HepG2 (cell line): ENCODE data around the gene PALM2AKAP2. TPM values are rescaled to one million over a fixed set of nuclear protein-coding genes. Genes with fewer than 3 reads are reported as not detected.
"Not testable (repeated sequence)": the region's sequence is repeated elsewhere in the genome, so short reads cannot be mapped to it uniquely, and the experiment has no call there.

Experiments used
- ATAC-seq: fragments of 200-7000 bp; cut with Tn5 transposase; 3 replicates; pipeline ENCODE4 v1.9.1; 2020; ENCODE audit warnings: mild to moderate bottlenecking, moderate library complexity
- BruUV-seq: library from RNA; stranded (reverse); fragments of 400-500 nt; replicated peaks from 2 replicates; lab custom pipeline; 2021; lab: Mats Ljungman, UMichigan
- CTCF ChIA-PET: fragments of 300-600 bp; formaldehyde crosslinking; extraction: SDS; loops from one replicate; lab custom pipeline; 2021; ENCODE audit warnings: low total read pairs, inconsistent platforms, low intra/inter-chr PET ratio; lab: Yijun Ruan, JAX
- POLR2A ChIA-PET: fragments of 350-600 bp; sonication (Branson Sonifier 250); formaldehyde crosslinking; loops from one replicate; lab custom pipeline; 2020; ENCODE audit warnings: antibody characterized with exemption, inconsistent platforms; lab: Yijun Ruan, JAX
- DNase-seq: peaks from one replicate; pipeline ENCODE4 v3.0.0-alpha.2; 2015; ENCODE audit warnings: low spot score
- FAIRE-seq: peaks from 3 replicates; lab custom pipeline; 2011; peaks lifted over from hg19 to GRCh38; lab: Jason Lieb, UNC
- H2AFZ ChIP-seq: one replicate; pipeline ENCODE4 v1.6.1; 2011; ENCODE audit warnings: low read length, inconsistent platforms
- H3K27ac ChIP-seq: fragments of 300-600 bp; 3 replicates; pipeline ENCODE4 v1.8.0; 2011; ENCODE audit warnings: mixed run types, mild to moderate bottlenecking, mixed read lengths, low read length, inconsistent platforms; ENCODE audit not compliant: insufficient read depth; ENCODE audit errors: extremely low read length
- H3K27me3 ChIP-seq, 2 experiments: fragments of 200-600 bp in 1 of 2; 2 replicates in 1 of 2; 3 replicates in 1 of 2; pipeline versions ENCODE4 v1.6.0 to v1.8.0; 2011; ENCODE audit warnings: low read length in 2 of 2, mild to moderate bottlenecking in 2 of 2, moderate library complexity in 2 of 2, inconsistent platforms in 1 of 2; ENCODE audit not compliant: insufficient read depth in 2 of 2, control insufficient read depth in 1 of 2
- H3K36me3 ChIP-seq, 2 experiments: fragments of 200-600 bp in 1 of 2; replicated peaks in 1 of 2; 2 replicates in 1 of 2; 3 replicates in 1 of 2; pipeline versions ENCODE4 v1.5.1 to v1.8.0; 2011; ENCODE audit warnings: low read length in 2 of 2, inconsistent platforms in 1 of 2; ENCODE audit not compliant: insufficient read depth in 2 of 2, control insufficient read depth in 1 of 2
- H3K4me1 ChIP-seq: 2 replicates; pipeline ENCODE4 v1.5.1; 2012; ENCODE audit warnings: low read length, inconsistent platforms; ENCODE audit not compliant: insufficient read depth
- H3K4me2 ChIP-seq: 2 replicates; pipeline ENCODE4 v1.6.0; 2011; ENCODE audit warnings: low read depth, low read length, inconsistent platforms
- H3K4me3 ChIP-seq, 3 experiments: fragments of 200-600 bp in 1 of 3; sonication (generic), shearing (Covaris generic) in 1 of 3; replicated peaks in 1 of 3; 2 replicates each; pipeline ENCODE4 v1.5.1; 2011 to 2016; ENCODE audit warnings: low read length in 3 of 3, inconsistent platforms in 2 of 3, low read depth in 2 of 3, mild to moderate bottlenecking in 2 of 3, control low read depth in 1 of 3, mixed read lengths in 1 of 3; ENCODE audit not compliant: insufficient read depth in 1 of 3
- H3K79me2 ChIP-seq: one replicate; pipeline ENCODE4 v1.6.1; 2011; ENCODE audit warnings: low read length, inconsistent platforms; ENCODE audit not compliant: insufficient read depth
- H3K9ac ChIP-seq: 2 replicates; pipeline ENCODE4 v1.6.0; 2011; ENCODE audit warnings: mild to moderate bottlenecking, low read depth, low read length, inconsistent platforms; ENCODE audit not compliant: insufficient read depth
- H3K9me3 ChIP-seq: 2 replicates; pipeline ENCODE4 v1.5.1; 2012; ENCODE audit warnings: mild to moderate bottlenecking, low read length
- H4K20me1 ChIP-seq: 2 replicates; pipeline ENCODE4 v1.6.0; 2011; ENCODE audit warnings: inconsistent platforms, mild to moderate bottlenecking, low read length, moderate library complexity; ENCODE audit not compliant: insufficient read depth
- SMAD3 ChIP-seq: sonication (generic); formaldehyde crosslinking; IDR thresholded peaks from 2 replicates; pipeline ENCODE4 v1.4.0; 2020; ENCODE audit warnings: missing genetic modification reagents
- SSRP1 ChIP-seq: IDR thresholded peaks from 2 replicates; pipeline ENCODE4 v1.6.1; 2016; ENCODE audit warnings: control low read depth
- ZBTB40 ChIP-seq, 2 experiments: fragments of 450-650 bp in 1 of 2; sonication (generic) in 1 of 2; formaldehyde crosslinking in 1 of 2; IDR thresholded peaks; 2 replicates each; pipeline versions ENCODE4 v1.6.1 to v1.8.0; 2016 to 2022; ENCODE audit warnings: antibody characterized with exemption in 1 of 2, mild to moderate bottlenecking in 1 of 2, missing genetic modification reagents in 1 of 2
- ZBTB7B ChIP-seq: sonication (generic); formaldehyde crosslinking; IDR thresholded peaks from 2 replicates; pipeline ENCODE4 v1.4.0; 2020; ENCODE audit warnings: missing genetic modification reagents
- ZNF205 ChIP-seq: IDR thresholded peaks from 2 replicates; pipeline ENCODE4 v1.6.1; 2018; ENCODE audit warnings: missing biosample characterization, missing genetic modification reagents
- ZNF605 ChIP-seq: sonication (generic); formaldehyde crosslinking; IDR thresholded peaks from 2 replicates; pipeline ENCODE4 v1.8.0; 2022; ENCODE audit warnings: mild to moderate bottlenecking, missing genetic modification reagents
- WGBS: methylation state at CpG from one replicate; pipeline ENCODE4 v1.1.6; 2017; ENCODE audit warnings: low lambda C conversion rate; 5-methylcytosine and 5-hydroxymethylcytosine counted together
- in situ Hi-C: cut with HindIII; loops from 2 replicates; pipeline ENCODE4 v1.10.0; 2017; ENCODE audit warnings: low pct_unique_long_range_greater_than_20kb; ENCODE audit not compliant: extremely low pct_ligation_motif_present
- intact Hi-C: fragments of 100-400 bp; cut with micrococcal nuclease; formaldehyde crosslinking; loops from one replicate; pipeline ENCODE4 v1.10.0; 2022; ENCODE audit not compliant: unreplicated experiment
- polyA plus RNA-seq, 8 experiments: library from polyadenylated mRNA; depleted of rRNA in 3 of 8; stranded (reverse) in 7 of 8; unstranded in 1 of 8; fragments of >200 nt; fragmentation: Illumina TruSeq in 4 of 8; extraction: Trizol in 4 of 8; gene quantifications; 2 replicates each; pipeline versions ENCODE4 v1.2.1 to v1.2.3, GENCODE V29; 2011 to 2016; ENCODE audit warnings: low read depth in 4 of 8, missing spikeins in 1 of 8, mixed read lengths in 1 of 8; ENCODE audit not compliant: insufficient read depth in 1 of 8
- total RNA-seq, 5 experiments: library from RNA; depleted of rRNA; stranded (reverse); fragments of >200 nt; fragmentation: Illumina TruSeq; extraction: Trizol; gene quantifications; 2 replicates each; pipeline ENCODE4 v1.2.3, GENCODE V29; 2016; ENCODE audit warnings: low read depth in 1 of 5
- TF ChIP-seq, protein P1 (sequence below): sonication (generic); formaldehyde crosslinking; IDR thresholded peaks from 2 replicates; pipeline ENCODE4 v1.8.1; 2022; ENCODE audit warnings: low read depth, mild to moderate bottlenecking, missing genetic modification reagents

PALM2AKAP2 gene
- total and polyA plus RNA-seq, 2 of the 13 experiments (the other 11 are each of a cell fraction or from before 2014, with no cell fraction given): 0.25 to 1.8 TPM

- TF ChIP-seq ZBTB40 (IDR thresholded peaks at IDR 0.05) (no peak), ZBTB40 (CRISPR knock-in tag; IDR thresholded peaks at IDR 0.05) (no peak), ZNF205 (CRISPR knock-in tag) (no peak), ZNF605 (CRISPR knock-in tag) (no peak), ZBTB7B (CRISPR knock-in tag) (no peak), SSRP1 (CRISPR knock-in tag) (no peak), SMAD3 (CRISPR knock-in tag) (no peak)
- TF ChIP-seq, protein P1, sequence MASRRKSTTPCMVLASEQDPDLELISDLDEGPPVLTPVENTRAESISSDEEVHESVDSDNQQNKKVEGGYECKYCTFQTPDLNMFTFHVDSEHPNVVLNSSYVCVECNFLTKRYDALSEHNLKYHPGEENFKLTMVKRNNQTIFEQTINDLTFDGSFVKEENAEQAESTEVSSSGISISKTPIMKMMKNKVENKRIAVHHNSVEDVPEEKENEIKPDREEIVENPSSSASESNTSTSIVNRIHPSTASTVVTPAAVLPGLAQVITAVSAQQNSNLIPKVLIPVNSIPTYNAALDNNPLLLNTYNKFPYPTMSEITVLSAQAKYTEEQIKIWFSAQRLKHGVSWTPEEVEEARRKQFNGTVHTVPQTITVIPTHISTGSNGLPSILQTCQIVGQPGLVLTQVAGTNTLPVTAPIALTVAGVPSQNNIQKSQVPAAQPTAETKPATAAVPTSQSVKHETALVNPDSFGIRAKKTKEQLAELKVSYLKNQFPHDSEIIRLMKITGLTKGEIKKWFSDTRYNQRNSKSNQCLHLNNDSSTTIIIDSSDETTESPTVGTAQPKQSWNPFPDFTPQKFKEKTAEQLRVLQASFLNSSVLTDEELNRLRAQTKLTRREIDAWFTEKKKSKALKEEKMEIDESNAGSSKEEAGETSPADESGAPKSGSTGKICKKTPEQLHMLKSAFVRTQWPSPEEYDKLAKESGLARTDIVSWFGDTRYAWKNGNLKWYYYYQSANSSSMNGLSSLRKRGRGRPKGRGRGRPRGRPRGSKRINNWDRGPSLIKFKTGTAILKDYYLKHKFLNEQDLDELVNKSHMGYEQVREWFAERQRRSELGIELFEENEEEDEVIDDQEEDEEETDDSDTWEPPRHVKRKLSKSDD (CRISPR knock-in tag): no peak
These were observed 41.7 kb downstream of the PALM2AKAP2 start (continued) for GRCh38 chr9:109821711-109822110.

DNA sequence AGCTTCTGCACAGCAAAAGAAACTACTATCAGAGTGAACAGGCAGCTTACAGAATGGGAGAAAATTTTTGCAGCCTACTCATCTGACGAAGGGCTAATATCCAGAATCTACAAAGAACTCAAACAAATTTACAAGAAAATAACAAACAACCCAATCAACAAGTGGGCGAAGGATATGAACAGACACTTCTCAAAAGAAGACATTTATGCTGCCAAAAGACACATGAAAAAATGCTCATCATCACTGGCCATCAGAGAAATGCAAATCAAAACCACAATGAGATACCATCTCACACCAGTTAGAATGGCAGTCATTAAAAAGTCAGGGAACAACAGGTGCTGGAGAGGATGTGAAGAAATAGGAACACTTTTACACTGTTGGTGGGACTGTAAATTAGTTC is 45.4 kb downstream of the PALM2AKAP2 start:
- CTCF ChIA-PET: not testable (repeated sequence)

More for the DNA sequence above, 45.4 kb downstream of the PALM2AKAP2 start:
- H2AFZ ChIP-seq, H3K9ac ChIP-seq, H3K79me2 ChIP-seq, intact Hi-C loops, H3K27me3 ChIP-seq, H3K4me1 ChIP-seq, FAIRE-seq, POLR2A ChIA-PET, BruUV-seq, H3K36me3 ChIP-seq, H4K20me1 ChIP-seq, H3K4me2 ChIP-seq, in situ Hi-C loops, ATAC-seq, H3K9me3 ChIP-seq, DNase-seq, H3K27ac ChIP-seq, H3K4me3 ChIP-seq: not testable (repeated sequence)
- 37% methylated on average over 2 of the region's 2 CpGs for WGBS
